Liver (tissue), 9 donors: ENCODE data around the gene RCSD1. TPM values are rescaled to one million over a fixed set of nuclear protein-coding genes. Genes with fewer than 3 reads are reported as not detected.

Experiments
- DNase-seq: peaks from one replicate; pipeline ENCODE4 v3.0.0-alpha.2; 2017; ENCODE audit warnings: low spot score
- H3K27ac ChIP-seq, 2 donors: one replicate each; pipeline ENCODE4 v1.7.0; 2013; ENCODE audit warnings: inconsistent platforms in 2 of 2, low read length in 2 of 2, control low read depth in 1 of 2, low read depth in 1 of 2, mild to moderate bottlenecking in 1 of 2
- H3K27me3 ChIP-seq, 4 donors: one replicate each; pipeline versions ENCODE4 v1.6.1 to v1.7.0; 2013; ENCODE audit warnings: low read length in 3 of 4, inconsistent platforms in 1 of 4, mild to moderate bottlenecking in 1 of 4, moderate library complexity in 1 of 4; ENCODE audit not compliant: control insufficient read depth in 4 of 4, insufficient read depth in 4 of 4
- H3K36me3 ChIP-seq, 4 donors: one replicate each; pipeline versions ENCODE4 v1.6.1 to v1.7.0; 2013; ENCODE audit warnings: low read length in 3 of 4, mild to moderate bottlenecking in 3 of 4, low read depth in 1 of 4, moderate library complexity in 1 of 4; ENCODE audit not compliant: control insufficient read depth in 4 of 4, insufficient read depth in 3 of 4
- H3K4me1 ChIP-seq, 4 donors: one replicate each; pipeline versions ENCODE4 v1.6.1 to v1.7.0; 2013; ENCODE audit warnings: low read length in 3 of 4, mild to moderate bottlenecking in 3 of 4, moderate library complexity in 1 of 4; ENCODE audit not compliant: control insufficient read depth in 4 of 4, insufficient read depth in 4 of 4
- H3K4me3 ChIP-seq, 3 donors: one replicate each; pipeline versions ENCODE4 v1.6.1 to v1.7.0; 2013; ENCODE audit warnings: low read length in 3 of 3, control low read depth in 1 of 3, low read depth in 1 of 3, mild to moderate bottlenecking in 1 of 3
- H3K9ac ChIP-seq, 2 donors: one replicate each; pipeline ENCODE4 v1.7.0; 2013; ENCODE audit warnings: low read length in 2 of 2, mild to moderate bottlenecking in 2 of 2, moderate library complexity in 2 of 2, control low read depth in 1 of 2, low read depth in 1 of 2
- H3K9me3 ChIP-seq, 4 donors: one replicate each; pipeline versions ENCODE4 v1.6.1 to v1.7.0; 2013; ENCODE audit warnings: low read length in 3 of 4; ENCODE audit not compliant: control insufficient read depth in 4 of 4
- ATF3 ChIP-seq: IDR thresholded peaks from 2 replicates; pipeline ENCODE4 v1.6.1; 2016; ENCODE audit warnings: antibody characterized with exemption
- EGR1 ChIP-seq, 2 donors: IDR thresholded peaks; 2 replicates each; pipeline ENCODE4 v1.6.1; 2016 to 2018; ENCODE audit warnings: antibody characterized with exemption in 2 of 2, low read depth in 2 of 2
- FOXA1 ChIP-seq: IDR thresholded peaks from 2 replicates; pipeline ENCODE4 v1.6.1; 2016; ENCODE audit warnings: antibody characterized with exemption
- FOXA2 ChIP-seq: IDR thresholded peaks from 2 replicates; pipeline ENCODE4 v1.6.1; 2016; ENCODE audit warnings: antibody characterized with exemption
- GABPA ChIP-seq, 2 donors: IDR thresholded peaks in 1 of 2; conservative IDR thresholded peaks in 1 of 2; 2 replicates each; pipeline ENCODE4 v1.6.1; 2016; ENCODE audit warnings: antibody characterized with exemption in 2 of 2, mild to moderate bottlenecking in 1 of 2, moderate library complexity in 1 of 2
- HNF4A ChIP-seq, 2 donors: conservative IDR thresholded peaks; 2 replicates each; pipeline ENCODE4 v1.6.1; 2016; ENCODE audit warnings: antibody characterized with exemption in 2 of 2, mild to moderate bottlenecking in 2 of 2
- HNF4G ChIP-seq: IDR thresholded peaks from 2 replicates; pipeline ENCODE4 v1.6.1; 2016; ENCODE audit warnings: antibody characterized with exemption
- JUND ChIP-seq, 2 donors: IDR thresholded peaks; 2 replicates each; pipeline ENCODE4 v1.6.1; 2016; ENCODE audit warnings: antibody characterized with exemption in 2 of 2
- MAX ChIP-seq: IDR thresholded peaks from 2 replicates; pipeline ENCODE4 v1.6.1; 2016; ENCODE audit warnings: antibody characterized with exemption
- NR2F2 ChIP-seq: IDR thresholded peaks from 2 replicates; pipeline ENCODE4 v1.6.1; 2016; ENCODE audit warnings: antibody characterized with exemption
- RAD21 ChIP-seq, 2 donors: IDR thresholded peaks; 2 replicates each; pipeline ENCODE4 v1.6.1; 2016; ENCODE audit warnings: antibody characterized with exemption in 2 of 2, mild to moderate bottlenecking in 2 of 2
- RXRA ChIP-seq, 2 donors: IDR thresholded peaks; 2 replicates each; pipeline ENCODE4 v1.6.1; 2017 to 2018; ENCODE audit warnings: antibody characterized with exemption in 2 of 2, mild to moderate bottlenecking in 1 of 2
- SP1 ChIP-seq: IDR thresholded peaks from 2 replicates; pipeline ENCODE4 v1.6.1; 2018; ENCODE audit warnings: antibody characterized with exemption, mild to moderate bottlenecking
- TAF1 ChIP-seq: conservative IDR thresholded peaks from 2 replicates; pipeline ENCODE4 v1.6.1; 2016; ENCODE audit warnings: antibody characterized with exemption, mild to moderate bottlenecking
- YY1 ChIP-seq: IDR thresholded peaks from 2 replicates; pipeline ENCODE4 v1.6.1; 2016; ENCODE audit warnings: antibody characterized with exemption, mild to moderate bottlenecking
- WGBS: extraction: QIAGEN DNeasy Blood & Tissue Kit; methylation state at CpG from one replicate; pipeline ENCODE4 v1.1.7; 2013; 5-methylcytosine and 5-hydroxymethylcytosine counted together
- polyA plus RNA-seq, 2 donors: library from polyadenylated mRNA; stranded (reverse) in 1 of 2; unstranded in 1 of 2; fragments of 200-250 nt in 1 of 2; fragments of >200 nt in 1 of 2; fragmentation: Nextera tagmentation in 1 of 2; extraction: Ambion mirVana in 1 of 2; gene quantifications; one replicate each; pipeline versions ENCODE4 v1.2.1 to v1.2.3, GENCODE V29; 2013 to 2015
- total RNA-seq, 2 donors: library from RNA; depleted of rRNA; stranded (reverse); fragments of >200 nt; gene quantifications; one replicate each; pipeline ENCODE4 v1.2.3, GENCODE V29; 2014
- TF ChIP-seq, protein P1 (sequence below): IDR thresholded peaks from 2 replicates; pipeline ENCODE4 v1.6.1; 2016; ENCODE audit warnings: antibody characterized with exemption, mild to moderate bottlenecking
- TF ChIP-seq, protein P2 (sequence below): IDR thresholded peaks from 2 replicates; pipeline ENCODE4 v1.6.1; 2016; ENCODE audit warnings: antibody characterized with exemption
- TF ChIP-seq, protein P3 (sequence below): fragments of 150-350 bp; IDR thresholded peaks from 2 replicates; pipeline ENCODE4 v1.5.1; 2017; ENCODE audit warnings: improper control_type of control experiment, low read depth, low read length; ENCODE audit not compliant: missing input control
- donor health status: healthy.
- donor health status: healthy.
- donor health status: healthy.
- donor health status: healthy.
- donor health status: healthy.

RCSD1 gene
- total and polyA plus RNA-seq, 4 donors, result 3.1 to 15.0 (median 6.0) TPM

GRCh38 chr1:167714439-167715156, 84.6 kb downstream of the RCSD1 start (continued):
- TF ChIP-seq, protein P1, sequence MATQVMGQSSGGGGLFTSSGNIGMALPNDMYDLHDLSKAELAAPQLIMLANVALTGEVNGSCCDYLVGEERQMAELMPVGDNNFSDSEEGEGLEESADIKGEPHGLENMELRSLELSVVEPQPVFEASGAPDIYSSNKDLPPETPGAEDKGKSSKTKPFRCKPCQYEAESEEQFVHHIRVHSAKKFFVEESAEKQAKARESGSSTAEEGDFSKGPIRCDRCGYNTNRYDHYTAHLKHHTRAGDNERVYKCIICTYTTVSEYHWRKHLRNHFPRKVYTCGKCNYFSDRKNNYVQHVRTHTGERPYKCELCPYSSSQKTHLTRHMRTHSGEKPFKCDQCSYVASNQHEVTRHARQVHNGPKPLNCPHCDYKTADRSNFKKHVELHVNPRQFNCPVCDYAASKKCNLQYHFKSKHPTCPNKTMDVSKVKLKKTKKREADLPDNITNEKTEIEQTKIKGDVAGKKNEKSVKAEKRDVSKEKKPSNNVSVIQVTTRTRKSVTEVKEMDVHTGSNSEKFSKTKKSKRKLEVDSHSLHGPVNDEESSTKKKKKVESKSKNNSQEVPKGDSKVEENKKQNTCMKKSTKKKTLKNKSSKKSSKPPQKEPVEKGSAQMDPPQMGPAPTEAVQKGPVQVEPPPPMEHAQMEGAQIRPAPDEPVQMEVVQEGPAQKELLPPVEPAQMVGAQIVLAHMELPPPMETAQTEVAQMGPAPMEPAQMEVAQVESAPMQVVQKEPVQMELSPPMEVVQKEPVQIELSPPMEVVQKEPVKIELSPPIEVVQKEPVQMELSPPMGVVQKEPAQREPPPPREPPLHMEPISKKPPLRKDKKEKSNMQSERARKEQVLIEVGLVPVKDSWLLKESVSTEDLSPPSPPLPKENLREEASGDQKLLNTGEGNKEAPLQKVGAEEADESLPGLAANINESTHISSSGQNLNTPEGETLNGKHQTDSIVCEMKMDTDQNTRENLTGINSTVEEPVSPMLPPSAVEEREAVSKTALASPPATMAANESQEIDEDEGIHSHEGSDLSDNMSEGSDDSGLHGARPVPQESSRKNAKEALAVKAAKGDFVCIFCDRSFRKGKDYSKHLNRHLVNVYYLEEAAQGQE, result no peak
- TF ChIP-seq NR2F2 (peak; percentile 62), MAX (peak; percentile 95), RXRA (IDR thresholded peaks at IDR 0.05) (peak; percentile 41 to 61), FOXA1 (no peak)

GRCh38 chr1:167715157-167715999, 85.3 kb downstream of the RCSD1 start:
- peak; percentile 95 for DNase-seq
- peak overlapping the region; percentile 82 to 90 for H3K9ac ChIP-seq
- WGBS, result under 1% methylated on average over 26 of the region's 26 CpGs
- H3K27ac ChIP-seq, result peak overlapping the region; percentile 89 to 95
- H3K4me3 ChIP-seq, result peak overlapping the region; percentile 64 to 97 (median 79)
- no peaks in the 10 kb centered on the region for H3K36me3 ChIP-seq
- peaks cover 0 to 27% (median 10%) of the 10 kb centered on the region in 4 donors for H3K4me1 ChIP-seq
- TF ChIP-seq ATF3 (peak; percentile 100), HNF4G (no peak), JUND (IDR thresholded peaks at IDR 0.05) (no peak), YY1 (no peak), RXRA (IDR thresholded peaks at IDR 0.05) (peak in 1 of 2 donors; percentile 23), NR2F2 (no peak), GABPA (IDR thresholded peaks at IDR 0.05 in 1 of 2, conservative IDR thresholded peaks at IDR 0.05 in 1 of 2) (no peak), TAF1 (no peak), FOXA1 (peak; percentile 57), EGR1 (IDR thresholded peaks at IDR 0.05; ENCODE audit: low read depth in 2 of 2) (no peak), FOXA2 (peak; percentile 11), MAX (peak; percentile 48), RAD21 (IDR thresholded peaks at IDR 0.05) (peak; percentile 50 to 72), SP1 (no peak), HNF4A (conservative IDR thresholded peaks at IDR 0.05) (peak in 1 of 2 donors; percentile 13)
- TF ChIP-seq, protein P2, sequence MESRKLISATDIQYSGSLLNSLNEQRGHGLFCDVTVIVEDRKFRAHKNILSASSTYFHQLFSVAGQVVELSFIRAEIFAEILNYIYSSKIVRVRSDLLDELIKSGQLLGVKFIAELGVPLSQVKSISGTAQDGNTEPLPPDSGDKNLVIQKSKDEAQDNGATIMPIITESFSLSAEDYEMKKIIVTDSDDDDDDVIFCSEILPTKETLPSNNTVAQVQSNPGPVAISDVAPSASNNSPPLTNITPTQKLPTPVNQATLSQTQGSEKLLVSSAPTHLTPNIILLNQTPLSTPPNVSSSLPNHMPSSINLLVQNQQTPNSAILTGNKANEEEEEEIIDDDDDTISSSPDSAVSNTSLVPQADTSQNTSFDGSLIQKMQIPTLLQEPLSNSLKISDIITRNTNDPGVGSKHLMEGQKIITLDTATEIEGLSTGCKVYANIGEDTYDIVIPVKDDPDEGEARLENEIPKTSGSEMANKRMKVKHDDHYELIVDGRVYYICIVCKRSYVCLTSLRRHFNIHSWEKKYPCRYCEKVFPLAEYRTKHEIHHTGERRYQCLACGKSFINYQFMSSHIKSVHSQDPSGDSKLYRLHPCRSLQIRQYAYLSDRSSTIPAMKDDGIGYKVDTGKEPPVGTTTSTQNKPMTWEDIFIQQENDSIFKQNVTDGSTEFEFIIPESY, result no peak
- TF ChIP-seq, protein P1, result no peak
- TF ChIP-seq, protein P3, sequence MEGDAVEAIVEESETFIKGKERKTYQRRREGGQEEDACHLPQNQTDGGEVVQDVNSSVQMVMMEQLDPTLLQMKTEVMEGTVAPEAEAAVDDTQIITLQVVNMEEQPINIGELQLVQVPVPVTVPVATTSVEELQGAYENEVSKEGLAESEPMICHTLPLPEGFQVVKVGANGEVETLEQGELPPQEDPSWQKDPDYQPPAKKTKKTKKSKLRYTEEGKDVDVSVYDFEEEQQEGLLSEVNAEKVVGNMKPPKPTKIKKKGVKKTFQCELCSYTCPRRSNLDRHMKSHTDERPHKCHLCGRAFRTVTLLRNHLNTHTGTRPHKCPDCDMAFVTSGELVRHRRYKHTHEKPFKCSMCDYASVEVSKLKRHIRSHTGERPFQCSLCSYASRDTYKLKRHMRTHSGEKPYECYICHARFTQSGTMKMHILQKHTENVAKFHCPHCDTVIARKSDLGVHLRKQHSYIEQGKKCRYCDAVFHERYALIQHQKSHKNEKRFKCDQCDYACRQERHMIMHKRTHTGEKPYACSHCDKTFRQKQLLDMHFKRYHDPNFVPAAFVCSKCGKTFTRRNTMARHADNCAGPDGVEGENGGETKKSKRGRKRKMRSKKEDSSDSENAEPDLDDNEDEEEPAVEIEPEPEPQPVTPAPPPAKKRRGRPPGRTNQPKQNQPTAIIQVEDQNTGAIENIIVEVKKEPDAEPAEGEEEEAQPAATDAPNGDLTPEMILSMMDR, result peak; percentile 79
- H3K9me3 ChIP-seq, result no peaks in the 10 kb centered on the region
- H3K27me3 ChIP-seq, result no peaks in the 10 kb centered on the region
